HepG2 (cell line): Measurements from ENCODE around the gene TPRN. TPM values are rescaled to one million over a fixed set of nuclear protein-coding genes. Genes with fewer than 3 reads are reported as not detected.

Experiments used
- ATAD3A ChIP-seq: sonication (generic); formaldehyde crosslinking; IDR thresholded peaks from 2 replicates; pipeline ENCODE4 v1.4.0; 2020; ENCODE audit warnings: missing genetic modification reagents
- CENPT ChIP-seq: sonication (generic); formaldehyde crosslinking; IDR thresholded peaks from 2 replicates; pipeline ENCODE4 v1.8.0; 2022; ENCODE audit warnings: low read depth, mild to moderate bottlenecking, moderate library complexity, missing genetic modification reagents
- HNRNPK ChIP-seq: fragments of 200-400 bp; formaldehyde crosslinking; IDR thresholded peaks from 2 replicates; pipeline ENCODE4 v1.6.1; 2018; ENCODE audit warnings: low read length, low read depth, moderate library complexity, mild to moderate bottlenecking; ENCODE audit not compliant: poor library complexity, severe bottlenecking
- HOXA5 ChIP-seq: sonication (generic); formaldehyde crosslinking; IDR thresholded peaks from 2 replicates; pipeline ENCODE4 v1.4.0; 2020; ENCODE audit warnings: missing genetic modification reagents
- MIXL1 ChIP-seq: IDR thresholded peaks from 2 replicates; pipeline ENCODE4 v1.6.1; 2016
- PREB ChIP-seq: sonication (generic); formaldehyde crosslinking; IDR thresholded peaks from 2 replicates; pipeline ENCODE4 v1.4.0; 2020; ENCODE audit warnings: missing genetic modification reagents
- SETDB1 ChIP-seq: sonication (generic); formaldehyde crosslinking; IDR thresholded peaks from 2 replicates; pipeline ENCODE4 v1.5.1; 2020; ENCODE audit warnings: missing genetic modification reagents, mild to moderate bottlenecking, borderline replicate concordance
- THAP7 ChIP-seq: sonication (generic); formaldehyde crosslinking; IDR thresholded peaks from 2 replicates; pipeline ENCODE4 v1.8.1; 2023; ENCODE audit warnings: mild to moderate bottlenecking, missing genetic modification reagents
- ZBED4 ChIP-seq: sonication (generic); formaldehyde crosslinking; IDR thresholded peaks from 2 replicates; pipeline ENCODE4 v1.4.0; 2020; ENCODE audit warnings: missing genetic modification reagents, borderline replicate concordance
- ZBTB1 ChIP-seq: sonication (generic); formaldehyde crosslinking; IDR thresholded peaks from 2 replicates; pipeline ENCODE4 v1.4.0; 2020; ENCODE audit warnings: missing genetic modification reagents, borderline replicate concordance
- ZNF142 ChIP-seq: sonication (generic); formaldehyde crosslinking; IDR thresholded peaks from 2 replicates; pipeline ENCODE4 v1.4.0; 2020; ENCODE audit warnings: missing genetic modification reagents
- ZNF678 ChIP-seq: sonication (generic); formaldehyde crosslinking; IDR thresholded peaks from 2 replicates; pipeline ENCODE4 v1.4.0; 2020; ENCODE audit warnings: mild to moderate bottlenecking, missing genetic modification reagents
- ZNF75D ChIP-seq: sonication (generic); formaldehyde crosslinking; IDR thresholded peaks from 2 replicates; pipeline ENCODE4 v1.8.1; 2023; ENCODE audit warnings: missing genetic modification reagents, mild to moderate bottlenecking, borderline replicate concordance
- polyA plus RNA-seq, 8 experiments: library from polyadenylated mRNA; depleted of rRNA in 3 of 8; stranded (reverse) in 7 of 8; unstranded in 1 of 8; fragments of >200 nt; fragmentation: Illumina TruSeq in 4 of 8; extraction: Trizol in 4 of 8; gene quantifications; 2 replicates each; pipeline versions ENCODE4 v1.2.1 to v1.2.3, GENCODE V29; 2011 to 2016; ENCODE audit warnings: low read depth in 4 of 8, missing spikeins in 1 of 8, mixed read lengths in 1 of 8; ENCODE audit not compliant: insufficient read depth in 1 of 8
- total RNA-seq, 5 experiments: library from RNA; depleted of rRNA; stranded (reverse); fragments of >200 nt; fragmentation: Illumina TruSeq; extraction: Trizol; gene quantifications; 2 replicates each; pipeline ENCODE4 v1.2.3, GENCODE V29; 2016; ENCODE audit warnings: low read depth in 1 of 5
- TF ChIP-seq, protein P1 (sequence below): sonication (generic); formaldehyde crosslinking; IDR thresholded peaks from 2 replicates; pipeline ENCODE4 v1.4.0; 2020; ENCODE audit warnings: low read depth, mild to moderate bottlenecking, missing genetic modification reagents

The TPRN gene
- total and polyA plus RNA-seq, 2 of the 13 experiments (the other 11 are each of a cell fraction or from before 2014, with no cell fraction given): 10.1 to 19.2 TPM

GRCh38 chr9:137200311-137201204 is at the start of gene TPRN (continued):
- TF ChIP-seq ZNF142 (CRISPR knock-in tag): peak; percentile 50; the same call in 1 of the 2 replicates
- no peak for TF ChIP-seq ZNF678
- TF ChIP-seq ZBTB1 (CRISPR knock-in tag): no peak
- no peak for TF ChIP-seq SETDB1 (CRISPR knock-in tag)
- no peak for TF ChIP-seq ATAD3A
- TF ChIP-seq THAP7: peak; percentile 89; the same call in 1 of the 2 replicates
- no peak for TF ChIP-seq PREB
- no peak for TF ChIP-seq ZNF75D (CRISPR knock-in tag)
- TF ChIP-seq HNRNPK: no peak
- peak; percentile 48; the same call in 1 of the 2 replicates for TF ChIP-seq CENPT (CRISPR knock-in tag)
- peak; percentile 51; the same call in 1 of the 2 replicates for TF ChIP-seq MIXL1 (CRISPR knock-in tag)
- TF ChIP-seq HOXA5 (CRISPR knock-in tag): peak; percentile 82; the same call in 1 of the 2 replicates
- 0 out of 2 replicates have a peak, but pooled peaks have one; percentile 20 for TF ChIP-seq ZBED4 (CRISPR knock-in tag)
- TF ChIP-seq, protein P1, sequence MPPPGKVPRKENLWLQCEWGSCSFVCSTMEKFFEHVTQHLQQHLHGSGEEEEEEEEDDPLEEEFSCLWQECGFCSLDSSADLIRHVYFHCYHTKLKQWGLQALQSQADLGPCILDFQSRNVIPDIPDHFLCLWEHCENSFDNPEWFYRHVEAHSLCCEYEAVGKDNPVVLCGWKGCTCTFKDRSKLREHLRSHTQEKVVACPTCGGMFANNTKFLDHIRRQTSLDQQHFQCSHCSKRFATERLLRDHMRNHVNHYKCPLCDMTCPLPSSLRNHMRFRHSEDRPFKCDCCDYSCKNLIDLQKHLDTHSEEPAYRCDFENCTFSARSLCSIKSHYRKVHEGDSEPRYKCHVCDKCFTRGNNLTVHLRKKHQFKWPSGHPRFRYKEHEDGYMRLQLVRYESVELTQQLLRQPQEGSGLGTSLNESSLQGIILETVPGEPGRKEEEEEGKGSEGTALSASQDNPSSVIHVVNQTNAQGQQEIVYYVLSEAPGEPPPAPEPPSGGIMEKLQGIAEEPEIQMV (CRISPR knock-in tag): 0 out of 2 replicates have a peak, but pooled peaks have one; percentile 18
